HG02938 (cell line): ENCODE measurements around the gene NPAS3.

ENCODE experiments used
- ATAC-seq: cut with Tn5 transposase; IDR thresholded peaks from one replicate; pipeline ENCODE4 v1.9.1; 2021; ENCODE audit warnings: mild to moderate bottlenecking, moderate library complexity; ENCODE audit not compliant: unreplicated experiment

The NPAS3 gene

DNA sequence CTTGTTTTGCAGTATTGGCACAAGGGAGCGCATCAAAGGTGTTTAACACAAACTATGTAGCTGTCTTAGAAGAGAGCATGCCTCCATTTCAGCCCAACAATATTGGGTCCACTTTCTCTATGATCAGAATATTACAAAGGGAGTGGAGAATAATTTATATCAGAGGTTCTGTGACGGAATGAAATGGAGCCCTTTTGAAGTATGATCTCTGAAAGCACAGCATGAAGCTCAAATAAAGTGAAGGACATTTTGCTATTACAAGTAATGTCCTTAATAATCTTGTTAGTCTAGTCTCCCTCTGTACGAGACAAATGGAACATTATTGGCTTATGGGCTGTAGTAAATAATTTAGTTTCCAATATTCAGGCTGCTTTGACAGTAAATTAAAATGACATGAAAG is 302.7 kb downstream of the NPAS3 start:
- no peak for ATAC-seq

DNA sequence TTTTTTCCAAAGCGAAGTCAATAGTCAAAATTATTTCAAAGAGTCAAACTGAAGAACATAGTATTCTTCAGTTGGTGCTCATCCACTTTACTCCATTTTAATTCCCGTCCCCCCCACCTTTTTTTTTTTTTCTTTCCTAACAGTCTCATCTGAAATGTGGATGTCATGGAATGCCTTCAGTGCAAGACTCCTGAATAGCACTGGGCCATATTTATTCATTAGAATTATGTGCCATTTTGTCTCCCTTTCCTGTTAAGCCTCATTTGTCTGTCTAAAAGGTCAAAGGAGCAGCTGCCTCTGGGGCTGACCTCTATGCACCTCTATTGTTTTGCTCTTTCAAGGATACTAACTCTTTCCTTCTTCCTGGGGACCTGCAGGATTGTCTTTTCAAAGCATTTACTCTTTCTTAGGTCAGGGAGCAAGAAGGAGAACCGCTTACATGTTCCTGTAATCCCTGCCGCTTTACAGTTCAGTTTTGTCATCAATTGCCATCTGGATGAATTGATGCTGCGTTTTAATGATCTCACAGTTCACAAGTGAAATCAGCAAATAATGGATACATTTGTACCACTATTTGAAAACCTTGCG is 310.6 kb downstream of the NPAS3 start:
- no peak for ATAC-seq

DNA sequence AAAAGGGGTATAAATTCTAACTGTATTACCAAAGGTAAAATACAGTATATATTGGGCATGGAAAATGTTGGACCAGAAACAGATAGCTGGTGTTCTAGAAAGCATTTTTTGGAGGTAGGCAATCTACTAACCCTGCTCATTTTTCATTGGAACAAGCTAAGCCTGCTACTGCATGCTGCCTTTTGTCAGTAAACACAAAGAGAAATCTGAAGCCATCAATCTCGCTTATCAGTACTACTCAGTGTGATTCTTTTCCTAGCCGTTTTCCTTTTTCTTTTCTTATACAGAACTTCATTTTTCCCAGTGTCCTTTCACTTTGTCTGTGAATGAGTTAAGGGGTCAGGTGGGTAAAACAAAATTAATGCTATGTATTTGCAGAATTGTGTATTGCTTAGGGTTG is 312.3 kb downstream of the NPAS3 start:
- ATAC-seq = no peak

DNA sequence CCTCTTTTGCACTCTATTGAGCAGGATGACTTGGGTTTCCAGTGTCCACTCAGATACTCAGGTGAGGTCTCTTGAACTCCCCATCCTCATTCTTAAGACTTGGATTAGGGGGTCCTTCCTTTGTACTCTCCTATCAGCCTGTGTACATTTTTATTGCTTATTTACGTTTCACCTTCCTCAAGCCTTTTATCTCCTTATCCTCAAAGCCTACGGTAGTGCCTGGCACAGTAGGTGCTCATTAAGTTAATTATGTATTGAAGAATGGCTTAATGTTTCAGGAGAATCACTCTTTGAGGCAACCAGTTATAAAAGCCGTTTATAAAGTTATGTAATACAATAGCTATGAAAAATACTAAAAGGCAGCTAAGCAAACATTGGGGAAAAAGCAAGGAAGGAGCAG is 315.7 kb downstream of the NPAS3 start:
- ATAC-seq = no peak

DNA sequence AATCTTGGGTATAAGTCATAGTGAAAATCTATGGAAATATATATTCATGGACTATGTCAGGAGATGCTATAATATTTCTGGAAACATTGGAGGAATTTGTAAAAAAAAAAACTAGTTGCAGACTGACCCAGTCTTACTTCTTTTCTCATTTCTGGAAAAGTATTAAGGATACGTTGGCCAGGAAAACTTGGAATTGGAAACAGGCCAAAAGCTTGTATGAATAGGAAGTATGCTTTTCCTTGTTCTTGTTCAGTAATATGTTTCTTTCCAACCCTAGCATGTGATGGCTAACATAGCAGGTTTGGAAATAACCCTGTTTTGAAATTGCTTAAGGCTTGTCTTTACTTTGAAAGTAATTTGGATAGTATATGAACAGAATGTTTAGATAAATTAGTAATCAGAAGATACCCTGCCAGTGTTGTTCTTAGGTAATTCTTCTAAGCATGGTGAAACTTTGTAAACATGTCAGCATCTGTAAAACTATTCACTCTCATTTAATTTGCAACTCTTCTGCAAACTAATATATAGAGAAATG is 316.2 kb downstream of the NPAS3 start:
- ATAC-seq = no peak

DNA sequence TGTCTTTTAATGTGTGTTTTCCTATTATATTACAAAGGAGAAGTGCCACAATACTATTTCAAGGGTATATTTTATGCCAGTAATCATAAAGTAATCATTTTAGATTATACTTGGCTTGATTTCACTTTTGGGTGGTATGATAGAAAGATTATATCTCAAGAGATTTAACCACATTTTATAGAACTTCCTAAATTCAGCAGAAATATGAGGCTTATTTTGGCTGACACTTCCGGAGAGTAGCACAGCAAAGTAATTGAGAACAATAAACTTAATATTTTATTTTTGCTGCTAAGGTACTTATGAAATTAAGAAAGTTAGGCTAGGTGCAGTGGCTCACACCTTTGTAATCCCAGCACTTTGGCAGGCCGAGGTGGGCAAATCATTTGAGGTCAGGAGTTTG is 319.1 kb downstream of the NPAS3 start:
- no peak for ATAC-seq

DNA sequence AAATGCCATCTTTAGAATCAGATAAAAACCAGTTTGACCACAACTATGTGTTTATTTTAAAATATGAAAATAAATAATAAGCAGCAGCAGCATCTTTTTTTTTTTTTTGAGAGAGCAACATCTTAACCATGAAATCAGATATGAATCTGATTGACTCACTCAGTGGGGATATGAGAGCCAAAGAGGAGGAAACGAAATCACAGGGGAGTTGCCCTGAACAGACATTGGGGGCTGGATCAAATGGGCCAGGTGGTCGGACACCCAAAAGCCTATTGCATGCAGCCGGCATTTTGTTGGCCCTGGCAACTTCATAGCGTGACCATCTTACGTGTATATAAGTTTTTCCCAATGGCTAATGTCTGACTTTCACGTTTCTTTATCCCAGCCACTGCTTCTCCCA is 321.1 kb downstream of the NPAS3 start:
- no peak for ATAC-seq

DNA sequence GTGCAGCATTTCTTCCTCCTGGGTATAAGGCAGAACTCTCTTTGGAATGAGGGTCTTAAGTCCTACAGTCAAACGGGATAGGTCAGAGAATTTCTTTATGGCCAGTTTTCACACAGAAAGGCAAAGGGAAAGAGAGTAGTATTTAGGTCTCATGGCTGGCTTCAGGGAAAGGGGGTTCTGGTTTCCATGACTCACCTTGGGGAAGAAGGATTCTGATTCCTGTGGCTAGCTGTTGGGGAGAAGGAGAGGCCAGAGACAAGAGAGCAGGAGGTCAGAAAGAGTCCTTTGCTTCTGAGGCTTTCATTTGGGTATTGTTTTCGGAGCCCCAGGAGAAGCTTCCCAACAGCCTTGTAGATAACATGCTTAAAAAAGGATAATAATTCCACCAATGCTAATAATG is 332.5 kb downstream of the NPAS3 start:
- ATAC-seq = no peak

DNA sequence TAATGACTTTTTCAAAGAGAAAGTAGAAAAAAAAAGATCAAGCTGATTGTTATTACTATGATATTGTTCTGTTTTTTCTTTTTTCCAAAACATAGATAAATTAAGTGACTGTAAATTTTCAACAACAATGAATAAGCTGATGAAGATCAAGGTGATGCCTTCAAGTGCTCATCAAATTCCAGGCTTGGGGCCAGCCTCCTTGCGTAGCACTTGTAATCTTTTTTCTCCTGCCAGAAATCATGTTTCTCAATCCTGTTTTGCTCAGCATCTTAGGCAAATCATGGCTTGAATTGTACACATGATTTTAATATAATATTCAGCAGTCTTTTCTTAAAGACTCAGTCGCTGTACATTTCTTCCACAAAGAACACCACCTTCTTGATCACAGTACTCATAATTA is 333.2 kb downstream of the NPAS3 start:
- ATAC-seq = no peak

DNA sequence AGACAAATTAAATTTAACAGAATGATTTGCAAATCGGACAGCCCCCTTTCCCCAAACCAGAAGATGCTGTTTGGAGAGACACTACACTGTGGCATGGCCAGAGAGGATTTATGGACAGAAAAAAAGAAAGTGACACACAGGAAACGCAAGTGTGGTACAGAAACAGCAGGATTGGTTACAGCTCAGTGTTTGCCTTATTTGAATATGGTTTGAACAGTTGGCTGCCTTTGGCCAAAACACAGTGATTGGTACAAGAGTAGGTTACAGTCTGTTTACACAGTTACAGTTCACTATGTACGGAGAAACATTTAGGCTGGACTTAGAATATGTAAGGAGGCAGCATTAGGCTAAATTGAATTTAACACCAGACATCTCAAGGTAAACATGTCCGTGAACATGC is 335.3 kb downstream of the NPAS3 start:
- ATAC-seq = no peak

DNA sequence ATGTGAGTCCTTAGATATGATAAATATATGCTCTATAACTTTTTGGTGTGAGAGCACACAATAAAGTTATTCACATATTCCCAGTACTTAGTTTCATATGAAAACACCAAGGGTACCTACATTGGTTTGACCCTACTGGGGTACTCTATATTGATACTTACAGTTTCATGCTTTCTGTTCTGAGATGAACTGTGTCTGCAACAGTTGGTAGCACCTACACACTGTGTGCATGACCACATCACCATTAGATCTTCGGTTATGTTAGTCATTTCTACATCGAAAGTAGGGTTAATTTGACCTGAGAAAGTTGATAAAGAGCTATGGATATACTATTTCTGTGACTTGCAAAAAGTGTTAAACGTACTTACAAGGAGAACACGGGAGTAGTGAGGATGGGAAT is 337.2 kb downstream of the NPAS3 start:
- ATAC-seq = no peak

DNA sequence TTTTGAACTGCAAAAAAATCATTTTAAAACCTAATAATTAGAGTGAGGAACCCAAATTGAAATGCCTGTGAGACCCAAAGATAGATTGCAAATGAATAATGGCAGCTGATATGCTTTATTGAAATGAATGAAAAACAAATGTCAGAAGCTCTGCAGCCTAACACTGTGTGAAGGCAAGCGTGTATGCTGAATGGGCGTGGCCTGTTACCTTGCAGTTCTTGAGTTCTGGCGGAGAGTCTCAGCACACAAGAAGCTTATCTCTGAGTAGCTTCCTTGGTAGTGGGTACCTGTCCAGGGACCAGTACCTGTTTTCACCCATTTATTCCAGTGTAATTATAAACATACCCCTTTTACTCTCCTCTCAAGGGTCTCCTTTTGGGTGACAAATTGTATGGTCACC is 341.2 kb downstream of the NPAS3 start:
- ATAC-seq = no peak

DNA sequence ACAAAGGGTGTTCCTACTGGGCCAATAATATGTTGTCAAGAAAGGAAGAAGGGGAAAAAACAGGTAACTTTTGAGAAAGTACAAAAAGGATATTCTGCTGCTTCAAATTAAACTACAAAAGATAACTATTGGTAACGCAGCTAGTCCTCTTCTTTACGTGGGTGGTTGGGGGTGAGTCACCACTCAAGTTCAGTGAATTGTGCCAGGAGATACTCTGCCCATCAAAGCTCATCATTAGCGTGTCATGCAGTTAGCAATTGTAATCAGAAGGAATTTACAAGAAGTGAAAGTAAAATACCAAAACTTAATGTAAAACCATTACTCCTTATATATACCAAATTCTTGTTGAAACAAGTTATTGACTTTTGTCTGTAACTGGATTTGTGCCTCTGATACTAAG is 342.0 kb downstream of the NPAS3 start:
- ATAC-seq = no peak

DNA sequence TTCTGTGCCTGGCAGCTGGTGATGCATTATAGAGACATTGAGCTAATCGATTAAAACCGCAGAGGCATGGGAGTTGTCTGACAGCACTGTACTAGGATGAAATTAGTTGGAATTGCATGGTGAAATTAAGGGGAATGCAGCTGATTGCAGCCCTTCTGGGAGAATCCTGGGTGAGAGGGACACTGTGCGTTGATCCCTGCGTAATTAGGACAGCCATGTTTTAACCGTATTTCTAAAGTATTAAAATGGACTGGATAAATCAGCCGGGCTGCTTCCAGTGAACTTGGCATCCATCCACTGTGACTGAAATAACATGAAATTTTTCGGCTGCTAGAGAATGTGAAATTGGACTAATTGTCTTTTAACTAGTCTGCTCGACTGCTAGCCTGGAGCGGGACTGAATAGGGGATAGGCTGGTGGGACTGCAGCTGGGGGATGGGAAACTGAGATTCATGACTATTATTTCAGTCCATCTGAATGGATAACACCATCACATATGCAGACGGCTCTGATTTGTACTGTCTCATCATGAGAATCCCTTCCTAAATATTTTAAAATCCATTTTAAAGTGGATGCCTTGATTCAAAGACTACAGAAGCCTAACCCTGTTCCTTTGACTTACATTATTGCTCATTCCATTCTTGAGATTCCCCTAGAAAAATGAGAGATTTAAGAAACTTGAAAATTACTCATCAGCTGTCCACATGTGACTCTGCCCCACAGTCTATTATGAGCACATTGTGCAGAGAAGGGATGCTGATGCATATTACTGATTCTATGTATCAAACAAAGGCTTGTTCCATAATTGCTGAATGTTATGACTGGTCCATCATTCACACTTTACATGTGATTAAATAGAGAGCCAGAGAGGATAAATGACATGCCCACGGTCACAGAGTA is 343.9 kb downstream of the NPAS3 start:
- no peak for ATAC-seq

DNA sequence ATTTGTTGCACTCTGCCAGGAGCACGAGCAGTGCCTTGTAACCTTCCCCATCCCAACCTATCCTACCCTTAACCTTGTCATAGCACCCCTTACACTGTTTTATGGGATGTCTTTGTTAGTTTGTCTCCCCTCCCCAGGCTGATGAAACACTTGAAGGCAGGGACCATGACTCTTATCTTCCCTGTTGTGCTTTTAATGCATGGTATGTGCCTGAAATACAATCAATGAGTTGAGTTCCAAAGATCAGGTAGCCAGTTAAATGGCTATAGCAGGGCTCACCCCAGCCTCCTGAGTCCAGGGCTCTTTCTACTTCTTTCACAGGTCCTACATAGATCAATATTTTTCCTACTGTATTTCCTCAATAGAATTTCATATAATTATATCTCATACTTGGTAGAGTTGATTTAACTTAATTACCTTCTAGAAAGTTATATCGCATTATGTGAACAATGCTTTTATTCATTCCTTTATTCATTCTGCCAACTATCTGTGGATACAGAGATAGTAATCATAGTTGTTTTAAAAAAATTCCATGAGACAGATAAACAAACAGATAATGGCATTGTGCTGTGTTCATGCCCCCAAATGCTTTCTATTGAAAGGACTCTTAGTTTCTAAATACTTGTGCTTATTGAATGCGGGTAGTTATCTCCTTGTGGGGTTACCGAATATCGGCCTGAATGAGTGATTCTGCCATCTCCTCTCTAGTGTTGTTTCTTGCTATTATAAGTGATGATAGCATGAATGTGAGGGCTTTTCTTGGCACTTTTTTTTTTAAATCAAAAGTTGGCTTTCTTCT is 347.4 kb downstream of the NPAS3 start:
- no peak for ATAC-seq

DNA sequence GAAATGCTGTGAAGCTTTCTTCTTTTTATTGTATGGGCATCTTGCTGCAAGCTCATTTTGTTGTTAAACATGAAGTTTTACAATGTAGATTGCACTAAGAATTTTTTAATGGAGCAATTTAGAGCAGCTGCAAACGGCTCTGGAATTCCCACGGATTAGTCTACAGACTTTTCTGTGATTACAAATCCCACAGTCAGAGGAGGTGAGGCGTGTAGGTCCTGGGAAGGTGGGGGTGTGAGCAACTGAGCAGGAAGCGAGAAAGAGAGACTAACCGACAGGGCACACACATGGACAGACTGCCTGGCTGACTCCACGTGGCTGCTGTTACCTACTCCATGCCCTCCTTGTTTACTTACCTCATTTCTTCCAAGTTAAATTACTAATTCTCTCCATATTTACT is 348.5 kb downstream of the NPAS3 start:
- no peak for ATAC-seq

DNA sequence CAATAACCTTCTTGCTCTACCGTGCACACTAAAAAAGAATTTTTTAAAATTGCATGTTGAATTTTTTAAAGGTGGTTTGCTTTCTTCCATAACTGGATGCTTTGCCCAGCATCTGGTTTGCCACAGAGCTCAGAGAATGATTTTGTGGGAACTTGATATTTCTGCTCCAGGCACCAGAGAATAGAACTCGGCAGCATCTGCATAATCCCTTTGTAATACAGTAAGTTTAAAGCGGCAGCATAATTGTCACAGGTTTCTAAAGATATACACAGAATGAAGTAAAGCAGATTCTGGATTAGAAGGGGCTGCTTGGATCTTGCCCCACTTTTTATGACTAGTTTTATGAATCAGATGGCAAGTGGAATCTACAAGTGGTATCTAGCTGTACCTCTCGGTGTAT is 352.0 kb downstream of the NPAS3 start:
- no peak for ATAC-seq

DNA sequence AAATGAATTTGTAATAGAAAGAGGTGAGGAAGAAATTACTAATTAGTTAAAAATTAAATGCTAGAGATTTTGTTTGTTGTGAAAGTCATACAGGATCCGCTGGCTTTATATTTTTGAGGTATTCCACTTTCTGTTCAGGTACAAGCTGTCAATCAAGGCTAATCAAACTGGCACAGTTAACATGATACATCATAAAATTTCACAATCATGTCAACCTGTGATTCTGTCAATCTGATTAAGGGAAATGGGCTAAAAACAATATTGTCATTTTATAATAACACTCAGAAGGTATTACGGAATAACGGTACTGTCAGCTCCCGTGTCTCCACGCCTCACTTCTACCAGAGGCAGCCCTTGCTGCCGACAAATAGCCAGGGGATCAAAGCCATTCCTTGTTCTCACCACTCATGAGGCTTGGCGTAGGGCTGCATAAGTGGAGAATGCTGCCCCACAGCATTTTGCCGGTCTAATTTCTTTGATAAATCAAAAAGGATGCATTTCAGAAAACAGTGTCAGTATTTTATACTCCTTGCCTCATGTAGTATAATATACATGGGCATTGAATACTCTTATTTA is 352.9 kb downstream of the NPAS3 start:
- ATAC-seq = no peak

DNA sequence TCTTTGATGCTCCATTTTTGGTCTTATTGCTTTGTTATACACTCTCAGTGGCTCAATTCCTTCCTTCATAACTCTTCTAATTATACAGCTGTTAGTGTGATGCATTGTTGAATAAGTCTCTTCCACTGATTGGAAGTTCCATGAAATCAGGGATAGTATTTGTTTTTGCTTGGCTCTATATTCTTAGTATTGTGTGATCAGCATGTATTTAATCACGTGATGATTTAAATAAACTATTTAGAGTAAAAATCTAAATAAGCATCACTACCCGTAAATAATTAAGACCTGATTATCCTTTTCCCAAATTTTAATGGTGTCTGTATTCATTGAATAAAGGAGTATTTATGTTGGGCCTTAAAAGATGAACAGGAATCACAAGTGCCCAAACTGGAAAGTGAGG is 355.7 kb downstream of the NPAS3 start:
- no peak for ATAC-seq

DNA sequence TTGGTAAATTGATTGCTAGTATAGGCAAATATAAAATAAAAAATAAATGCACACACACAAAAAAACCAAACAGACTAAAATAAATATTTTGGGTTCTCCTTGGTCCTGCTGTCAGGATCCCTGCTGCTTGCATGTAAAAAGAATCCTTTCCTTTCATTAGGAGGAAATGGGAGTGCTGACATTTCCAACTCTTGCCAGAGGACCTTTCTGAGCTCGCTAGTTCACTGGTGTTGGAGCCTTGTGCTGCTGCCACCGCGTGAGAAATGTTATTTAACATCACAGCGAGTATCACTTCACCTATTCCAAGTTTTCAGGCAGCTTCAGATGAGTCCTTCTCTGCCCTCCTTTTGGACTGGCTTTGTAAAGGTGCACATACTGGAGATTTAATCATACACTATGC is 358.9 kb downstream of the NPAS3 start:
- ATAC-seq = no peak

DNA sequence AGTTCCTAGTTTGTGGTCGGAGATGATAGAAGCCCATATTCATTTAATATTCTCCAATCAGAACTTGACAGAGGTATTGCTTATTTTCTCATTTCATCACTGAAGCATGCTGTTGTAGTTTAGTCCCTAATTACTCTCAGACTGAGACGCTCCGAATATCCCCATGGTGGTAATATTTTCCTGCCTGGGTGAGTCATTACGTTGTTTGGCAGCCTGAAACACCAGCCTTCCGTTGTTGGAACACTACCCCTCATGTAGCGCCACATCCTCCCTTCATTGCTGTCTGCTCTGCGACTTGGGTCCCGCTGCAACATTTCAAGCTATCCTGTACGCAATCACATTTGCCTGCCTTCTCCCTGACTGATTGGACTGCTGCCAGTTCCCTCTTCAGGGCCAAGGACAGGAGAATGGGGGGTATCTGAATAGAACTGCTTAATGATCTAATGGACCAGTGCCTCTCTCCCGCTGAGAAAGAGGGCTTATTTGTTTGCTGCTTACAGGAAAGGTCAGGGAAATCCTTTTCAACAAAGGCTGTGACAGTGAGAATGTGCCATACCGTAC is 369.1 kb downstream of the NPAS3 start:
- no peak for ATAC-seq
